SU-DHL-6 (cell line): ENCODE measurements around the gene ABHD8.

ENCODE experiments used
- CTCF ChIP-seq: fragments of 200-600 bp; sonication (generic); IDR thresholded peaks from one replicate; pipeline ENCODE4 v1.5.1; 2017; ENCODE audit warnings: antibody characterized with exemption, mild to moderate bottlenecking, low read length, moderate library complexity; ENCODE audit not compliant: insufficient read depth, poor library complexity, severe bottlenecking
- EZH2phosphoT487 ChIP-seq: fragments of 200-600 bp; sonication (generic), shearing (Covaris generic); conservative IDR thresholded peaks from 2 replicates; pipeline ENCODE4 v1.6.1; 2018; ENCODE audit warnings: mild to moderate bottlenecking, antibody characterized with exemption, low read length, moderate library complexity, mixed read lengths

GRCh38 chr19:17304386-17305215 lies 1.4 kb upstream of the ABHD8 start:
- no peak for TF ChIP-seq CTCF
- TF ChIP-seq EZH2phosphoT487 = no peak
